DOHH2 (cell line): Measurements from ENCODE around the gene COL5A2.

Experiments
- EZH2phosphoT487 ChIP-seq: fragments of 200-600 bp; sonication (generic); IDR thresholded peaks from 2 replicates; pipeline ENCODE4 v1.6.1; 2017; ENCODE audit warnings: borderline replicate concordance, mild to moderate bottlenecking, antibody characterized with exemption, low read length, moderate library complexity, mixed read lengths
- TF ChIP-seq, protein P1 (sequence below): fragments of 200-600 bp; sonication (generic); IDR thresholded peaks from one replicate; pipeline ENCODE4 v1.5.1; 2014; ENCODE audit warnings: antibody characterized with exemption, mild to moderate bottlenecking, low read depth, low read length; ENCODE audit not compliant: poor library complexity, severe bottlenecking

DNA sequence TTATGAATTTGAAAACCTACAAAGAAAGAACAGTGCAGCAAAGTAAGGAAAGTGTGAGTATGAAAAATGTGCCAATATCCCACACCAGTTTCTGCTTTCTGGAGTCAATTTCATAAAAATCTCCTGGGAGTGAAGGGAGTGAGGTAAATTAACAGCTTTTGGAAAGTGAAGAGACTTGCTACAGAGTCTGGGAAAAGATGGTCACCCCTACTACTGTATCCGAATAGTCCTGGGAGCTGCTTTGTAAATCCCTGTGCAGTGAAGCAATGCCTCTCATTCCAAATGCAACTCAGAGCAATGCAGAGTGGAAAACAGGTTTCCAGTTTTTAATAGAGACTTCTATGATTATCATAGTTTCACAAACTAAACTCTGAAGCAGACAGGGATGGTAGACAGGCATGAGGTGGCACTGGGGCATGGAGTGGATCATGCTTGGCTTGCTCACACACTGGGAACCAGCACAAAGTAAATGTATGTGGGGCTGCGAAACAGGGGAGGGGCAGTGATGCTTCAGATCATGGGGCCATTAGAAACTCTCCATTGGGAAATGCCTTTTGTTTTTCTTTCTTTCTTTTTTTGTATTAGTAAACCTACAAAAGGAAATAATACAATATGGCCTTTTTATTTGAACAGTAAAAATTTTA lies 10.6 kb downstream of the COL5A2 start:
- TF ChIP-seq EZH2phosphoT487 = no peak
- TF ChIP-seq, protein P1, sequence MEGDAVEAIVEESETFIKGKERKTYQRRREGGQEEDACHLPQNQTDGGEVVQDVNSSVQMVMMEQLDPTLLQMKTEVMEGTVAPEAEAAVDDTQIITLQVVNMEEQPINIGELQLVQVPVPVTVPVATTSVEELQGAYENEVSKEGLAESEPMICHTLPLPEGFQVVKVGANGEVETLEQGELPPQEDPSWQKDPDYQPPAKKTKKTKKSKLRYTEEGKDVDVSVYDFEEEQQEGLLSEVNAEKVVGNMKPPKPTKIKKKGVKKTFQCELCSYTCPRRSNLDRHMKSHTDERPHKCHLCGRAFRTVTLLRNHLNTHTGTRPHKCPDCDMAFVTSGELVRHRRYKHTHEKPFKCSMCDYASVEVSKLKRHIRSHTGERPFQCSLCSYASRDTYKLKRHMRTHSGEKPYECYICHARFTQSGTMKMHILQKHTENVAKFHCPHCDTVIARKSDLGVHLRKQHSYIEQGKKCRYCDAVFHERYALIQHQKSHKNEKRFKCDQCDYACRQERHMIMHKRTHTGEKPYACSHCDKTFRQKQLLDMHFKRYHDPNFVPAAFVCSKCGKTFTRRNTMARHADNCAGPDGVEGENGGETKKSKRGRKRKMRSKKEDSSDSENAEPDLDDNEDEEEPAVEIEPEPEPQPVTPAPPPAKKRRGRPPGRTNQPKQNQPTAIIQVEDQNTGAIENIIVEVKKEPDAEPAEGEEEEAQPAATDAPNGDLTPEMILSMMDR = no peak
